HG03108 (cell line): ENCODE measurements around the gene MAB21L4.

ENCODE experiments used
- ATAC-seq: cut with Tn5 transposase; IDR thresholded peaks from one replicate; pipeline ENCODE4 v1.9.1; 2021; ENCODE audit warnings: moderate library complexity; ENCODE audit not compliant: unreplicated experiment

Gene MAB21L4

DNA sequence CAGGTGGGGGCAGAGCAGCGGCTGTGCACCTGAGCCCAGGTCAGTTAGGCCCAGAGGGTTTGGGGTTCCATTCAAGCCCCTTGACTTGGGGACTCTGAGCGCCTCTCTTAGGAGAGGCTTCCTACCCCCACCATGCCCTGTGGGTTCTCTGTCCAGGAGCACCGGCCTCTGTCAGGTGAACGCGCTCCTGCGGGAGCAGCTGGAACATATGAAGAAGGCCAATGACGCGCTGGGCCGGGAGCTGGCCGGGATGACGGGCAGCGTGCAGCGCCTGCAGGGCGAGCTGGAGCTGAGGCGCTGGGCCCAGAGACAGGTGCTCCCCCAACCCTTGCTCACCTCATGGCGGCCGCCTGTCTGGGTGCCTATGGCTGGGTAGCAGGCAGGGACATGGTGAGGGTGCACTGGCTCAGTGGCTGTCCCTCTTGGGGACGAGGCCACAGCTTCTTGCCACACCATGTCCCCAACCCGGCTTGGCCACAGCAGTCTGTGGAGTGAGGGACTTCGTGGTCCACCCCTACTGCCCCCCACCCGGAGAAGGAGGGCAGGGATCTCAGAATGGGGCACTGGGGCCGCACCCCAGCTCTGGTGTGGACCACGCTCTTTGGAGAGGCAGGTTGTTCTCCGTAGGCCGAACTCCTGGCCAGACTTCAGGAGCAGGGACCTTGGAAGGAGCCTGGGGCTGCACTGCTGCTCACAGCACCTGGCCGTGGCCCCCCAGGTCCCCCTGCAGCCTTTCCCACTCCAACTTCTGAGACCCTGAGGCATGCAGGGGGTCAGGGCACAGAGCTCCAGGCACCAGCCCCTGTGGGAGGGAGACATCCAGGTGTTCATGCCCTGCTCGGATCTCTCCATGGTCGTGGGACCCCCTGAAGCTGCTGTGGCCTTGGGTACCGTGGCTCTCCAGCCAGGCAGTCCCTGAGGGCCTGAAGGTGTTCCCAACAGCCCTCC, 29.9 kb upstream of the MAB21L4 start:
- no peak for ATAC-seq

- ATAC-seq, result no peak
These were observed 29.2 kb upstream of the MAB21L4 start for GRCh38 chr2:240925191-240925567.

DNA sequence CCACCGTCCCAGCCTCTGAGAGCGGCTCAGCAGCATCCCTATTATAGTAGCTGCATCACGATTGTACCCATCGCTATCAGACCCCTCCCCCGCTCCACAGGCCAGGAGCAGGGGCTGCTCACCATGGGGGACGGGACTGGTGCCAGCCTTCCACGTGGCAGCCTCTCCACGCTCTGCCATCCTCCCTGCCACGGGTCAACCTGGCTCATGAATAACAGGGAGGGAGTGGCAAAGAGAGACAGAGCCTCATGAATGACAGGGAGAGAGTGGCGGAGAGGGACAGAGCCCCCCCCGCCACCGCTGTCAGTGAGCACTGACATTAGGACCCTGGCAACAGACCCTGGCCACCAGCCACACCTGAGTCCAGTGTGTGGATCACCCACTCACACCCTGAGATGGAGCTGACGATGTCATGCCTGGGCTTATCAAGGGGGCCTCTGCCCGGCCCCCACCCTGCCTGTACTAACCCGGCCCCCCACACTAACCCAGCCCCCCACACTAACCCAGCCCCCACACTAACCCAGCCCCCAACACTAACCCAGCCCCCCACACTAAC, 27.1 kb upstream of the MAB21L4 start:
- no peak for ATAC-seq

DNA sequence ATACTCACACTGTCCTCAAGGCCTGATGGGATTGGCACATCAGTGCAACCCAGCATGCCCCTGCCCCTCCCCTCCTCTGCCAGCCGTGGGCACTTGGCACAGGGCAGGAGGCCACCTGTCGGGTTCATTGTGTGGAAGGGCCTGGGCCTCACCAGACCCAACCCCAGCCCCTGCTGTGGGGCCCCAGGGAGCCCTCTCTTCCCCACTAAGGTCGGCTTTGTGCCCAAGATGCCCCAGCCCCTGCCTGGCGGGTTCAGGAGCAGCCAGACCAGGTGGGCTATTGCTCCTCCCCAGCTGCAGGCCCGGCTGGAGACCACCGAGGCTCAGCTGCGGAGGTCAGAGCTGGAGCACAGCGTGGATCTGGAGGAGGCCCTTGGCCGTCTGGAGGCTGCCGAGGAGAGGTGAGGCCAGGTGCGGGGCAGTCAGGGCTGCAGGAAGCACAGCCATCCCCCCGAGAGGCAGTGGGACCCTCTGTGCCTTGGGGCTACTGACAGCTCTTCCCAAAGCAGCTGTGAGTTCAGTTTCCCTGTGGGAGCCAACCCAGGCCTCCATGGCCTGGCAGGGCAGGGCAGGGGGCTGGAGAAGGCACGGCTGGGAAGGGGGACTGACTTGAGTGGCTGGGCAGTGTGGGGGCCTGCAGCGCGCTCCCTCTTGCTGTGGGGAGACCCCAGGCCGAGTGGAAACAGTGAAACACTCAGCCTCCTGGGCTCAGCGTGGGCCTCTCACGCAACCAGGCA, 26.5 kb upstream of the MAB21L4 start:
- ATAC-seq, result no peak

GRCh38 chr2:240921995-240922244, 26.0 kb upstream of the MAB21L4 start:
- no peak for ATAC-seq

DNA sequence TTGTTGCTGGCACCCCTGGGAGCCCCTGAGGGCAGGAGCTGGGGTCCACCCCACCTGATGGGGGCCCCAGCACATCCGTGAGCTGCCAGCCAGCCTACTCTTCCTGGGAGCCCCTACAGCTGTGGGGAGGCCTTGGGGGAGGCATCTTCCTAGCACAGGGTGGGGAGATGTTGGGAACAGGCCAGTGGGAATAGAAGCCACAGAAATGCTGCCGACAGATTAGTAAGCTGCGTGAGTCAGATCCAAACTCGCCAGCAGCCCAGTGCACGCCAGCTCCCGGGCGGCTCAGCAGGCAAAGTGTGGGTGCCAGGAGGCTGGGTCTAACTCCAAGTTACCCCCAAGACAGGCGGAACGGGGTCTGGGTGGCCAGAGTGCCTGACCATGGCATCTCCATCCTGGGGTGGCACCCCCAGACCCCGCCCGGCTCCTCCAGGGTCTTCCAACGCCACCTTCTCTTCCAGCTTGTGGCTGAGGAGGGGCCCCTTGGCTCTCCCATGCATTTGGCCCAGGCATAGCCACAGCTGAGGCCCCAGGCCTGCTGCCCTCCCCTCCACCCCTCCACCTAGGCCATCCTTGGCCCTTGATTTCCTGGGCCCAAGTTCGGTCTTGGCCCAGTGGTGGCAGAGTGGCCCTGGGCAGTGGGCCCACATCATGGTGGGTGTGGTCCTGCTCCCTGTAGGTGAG, 25.5 kb upstream of the MAB21L4 start:
- ATAC-seq, result no peak

DNA sequence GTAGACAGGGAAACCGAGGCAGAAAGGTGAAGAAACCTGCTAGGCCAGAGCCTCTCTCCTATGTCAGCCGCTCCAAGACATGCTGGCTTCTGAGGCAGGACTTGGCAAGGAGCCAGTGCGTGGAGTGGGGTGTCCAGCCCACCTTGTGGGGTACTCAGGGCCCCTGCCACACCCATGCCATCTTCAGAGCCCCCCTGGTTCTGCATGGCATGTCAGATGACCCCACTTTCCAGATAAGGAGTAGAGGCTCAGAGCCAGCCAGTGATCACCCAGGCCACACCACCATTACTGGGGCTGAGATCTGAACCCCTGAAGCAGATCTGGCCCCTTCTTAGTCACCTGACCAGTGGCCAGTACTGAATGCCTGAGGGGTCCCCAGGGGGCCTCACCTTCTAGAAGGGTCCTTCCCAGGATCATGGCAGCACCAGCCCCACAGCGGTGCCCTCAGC, 24.9 kb upstream of the MAB21L4 start:
- no peak for ATAC-seq

DNA sequence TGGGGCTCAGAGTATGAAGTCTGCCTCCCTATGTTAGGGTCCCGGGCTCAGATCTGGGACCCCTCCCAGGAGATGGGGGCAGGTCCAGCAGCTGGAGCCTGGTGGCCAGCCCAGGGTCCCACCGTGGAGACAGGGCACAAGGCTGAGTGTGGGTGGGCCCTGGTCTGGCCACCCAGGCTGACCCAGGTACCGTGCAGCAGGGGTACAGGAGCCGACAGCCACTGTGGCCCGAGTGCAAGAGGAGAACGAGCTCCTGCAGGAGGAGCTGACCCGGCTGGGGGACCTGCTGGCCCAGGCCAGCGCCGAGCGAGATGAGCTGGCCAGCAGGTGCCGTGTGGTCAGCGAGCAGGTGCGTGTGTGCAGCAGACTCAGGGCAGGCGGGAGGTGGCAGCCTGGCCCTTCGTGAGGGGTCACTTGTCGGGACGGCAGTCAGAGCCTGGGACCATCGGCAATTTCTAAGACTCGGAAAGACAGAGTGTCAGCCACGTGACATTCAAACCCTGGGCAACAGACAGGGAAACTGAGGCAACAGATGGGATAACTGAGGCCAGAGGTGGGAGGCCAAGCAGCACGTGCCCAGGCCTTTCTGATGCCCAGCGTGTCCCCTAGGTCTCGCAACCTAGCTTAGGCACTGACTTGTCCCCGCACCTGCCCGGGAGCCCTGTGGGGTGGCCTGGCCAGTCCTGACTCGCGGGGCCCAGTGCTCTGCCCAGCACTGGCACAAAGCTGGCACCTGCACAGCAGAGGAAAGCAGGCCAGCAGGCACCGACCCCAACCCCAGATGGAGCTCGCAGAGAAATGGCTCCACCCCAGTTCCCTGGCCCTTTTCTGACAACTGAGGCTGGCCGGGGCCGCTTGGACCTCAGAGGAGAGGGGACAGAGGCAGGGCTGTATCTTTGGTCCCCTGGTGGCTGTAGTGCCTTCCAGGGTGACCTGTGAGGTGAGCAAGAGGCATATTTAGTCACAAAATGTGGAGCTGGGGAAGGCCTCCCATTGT, 24.1 kb upstream of the MAB21L4 start:
- ATAC-seq, result no peak

GRCh38 chr2:240919161-240919781, 23.3 kb upstream of the MAB21L4 start:
- no peak for ATAC-seq

DNA sequence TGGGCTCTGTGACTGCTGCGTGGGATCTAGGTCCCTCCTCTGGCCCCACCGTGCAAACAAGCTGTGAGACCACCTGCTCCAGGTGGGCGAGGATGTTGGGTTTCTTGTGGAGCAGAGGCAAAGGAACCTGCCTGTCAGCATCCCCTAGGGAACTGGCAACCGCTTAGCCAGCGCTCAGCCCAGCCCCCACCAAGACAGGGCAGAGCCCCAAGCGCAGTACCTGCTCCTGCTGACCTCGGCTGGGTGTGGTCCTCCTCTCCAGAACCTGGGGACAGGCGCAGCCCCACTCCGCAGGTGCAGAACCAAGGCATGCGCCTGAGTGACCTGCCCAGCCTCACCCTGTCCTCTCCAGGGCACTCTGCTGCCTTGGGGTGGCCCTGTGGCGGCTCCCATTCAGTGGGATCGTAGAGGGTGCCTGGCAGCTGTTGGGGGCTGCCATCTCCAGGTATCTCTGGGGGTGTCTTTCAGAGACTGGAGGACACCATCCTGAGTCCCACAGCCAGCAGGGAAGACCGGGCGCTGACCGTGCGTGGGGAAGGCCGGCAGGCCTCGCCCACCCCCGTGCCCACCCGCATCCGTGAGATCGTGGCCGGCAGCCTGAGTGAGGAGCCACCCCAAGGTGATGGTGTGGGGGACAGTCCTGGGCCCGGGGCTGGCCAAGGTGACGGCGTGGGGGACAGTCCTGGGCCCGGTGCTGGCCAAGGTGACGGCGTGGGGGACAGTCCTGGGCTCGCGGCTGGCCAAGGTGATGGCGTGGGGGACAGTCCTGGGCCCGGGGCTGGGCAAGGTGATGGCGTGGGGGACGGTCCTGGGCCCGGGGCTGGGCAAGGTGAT, 22.5 kb upstream of the MAB21L4 start:
- no peak for ATAC-seq

GRCh38 chr2:240917684-240918257, 21.8 kb upstream of the MAB21L4 start:
- ATAC-seq, result no peak

GRCh38 chr2:240917009-240917683, 21.2 kb upstream of the MAB21L4 start:
- ATAC-seq, result no peak

DNA sequence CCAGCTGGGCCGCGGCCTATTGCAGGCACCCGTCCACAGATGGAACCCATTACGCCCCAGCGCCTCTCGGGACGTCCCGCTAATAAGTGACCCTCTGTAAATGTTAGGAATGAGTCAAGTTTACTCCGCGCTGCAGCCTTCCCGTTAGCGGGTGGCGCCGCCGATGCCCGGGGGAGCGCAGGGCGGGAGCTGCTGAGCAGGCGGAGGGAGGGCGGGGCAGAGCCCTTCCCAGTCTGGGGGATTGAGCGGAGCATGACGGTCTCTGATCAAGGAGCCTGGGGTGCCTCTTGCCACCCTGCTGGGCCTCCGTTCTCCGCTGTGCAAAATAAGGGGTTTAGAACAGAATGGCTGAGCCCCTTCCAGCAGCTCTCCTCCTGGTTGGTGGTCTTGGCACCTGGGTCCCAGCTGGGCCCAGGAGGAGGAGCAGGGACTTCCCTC, 20.6 kb upstream of the MAB21L4 start:
- no peak for ATAC-seq

DNA sequence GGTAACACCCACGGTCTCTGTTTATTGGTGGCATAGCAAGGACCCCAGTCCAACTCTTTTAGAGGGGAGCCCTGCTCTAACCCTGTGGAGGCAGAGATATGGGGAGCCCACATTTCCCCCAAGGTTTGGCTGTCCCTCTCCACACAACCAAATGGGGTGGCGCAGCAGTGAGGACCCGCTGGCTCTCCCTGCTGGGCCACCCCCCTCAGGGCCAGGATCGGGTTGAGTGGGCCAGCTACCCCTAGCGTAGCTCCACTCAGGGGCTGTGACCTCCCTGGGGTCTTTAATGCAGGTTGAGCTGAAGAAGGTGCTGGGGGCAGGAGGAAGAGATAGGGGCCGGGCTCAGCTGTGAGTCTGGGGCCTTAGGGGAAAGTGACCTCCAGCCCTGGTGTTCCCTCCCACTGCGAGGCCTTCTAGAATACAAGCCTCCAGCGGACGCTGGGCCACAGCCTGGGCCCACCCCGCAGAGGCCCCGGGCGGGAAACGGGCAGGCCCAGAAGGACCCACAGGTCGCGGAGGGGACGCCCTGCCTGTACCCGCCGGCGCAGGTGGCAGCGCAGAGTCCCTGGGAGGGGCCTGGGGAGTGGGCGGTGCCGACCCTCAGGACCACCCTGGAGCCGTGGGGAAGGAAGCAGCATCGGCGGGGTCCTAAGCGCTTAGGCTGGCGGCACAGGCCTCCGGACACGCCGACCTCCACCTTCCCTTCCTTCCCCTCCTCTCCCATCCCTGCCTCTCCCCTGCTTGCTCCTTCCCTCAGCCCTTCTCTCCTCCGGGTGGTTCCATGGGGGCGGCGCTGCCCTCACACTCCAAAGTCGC, 19.8 kb upstream of the MAB21L4 start:
- no peak for ATAC-seq

GRCh38 chr2:240914645-240915525, 18.9 kb upstream of the MAB21L4 start:
- no peak for ATAC-seq
